ENCODE results near the gene EID1. TPM values are rescaled to one million over a fixed set of nuclear protein-coding genes. Genes with fewer than 3 reads are reported as not detected.

EID1 gene, protein sequence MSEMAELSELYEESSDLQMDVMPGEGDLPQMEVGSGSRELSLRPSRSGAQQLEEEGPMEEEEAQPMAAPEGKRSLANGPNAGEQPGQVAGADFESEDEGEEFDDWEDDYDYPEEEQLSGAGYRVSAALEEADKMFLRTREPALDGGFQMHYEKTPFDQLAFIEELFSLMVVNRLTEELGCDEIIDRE
- total RNA-seq (2022) (74.3 and 84.2 TPM in 2 replicates), Bru-seq, nascent RNA (percentile 91 among the genes with signal in this experiment), BruChase-seq, experiment 1, labeled RNA remaining after a 6-hour chase (percentile 99 among the genes with signal in this experiment), BruChase-seq, experiment 2, labeled RNA remaining after a 2-hour chase (percentile 99 among the genes with signal in this experiment)
- long read RNA-seq, transcript EID1-201 (1 exons, 2,298 nt), result major isoform, 321 of 322 reads
- long read RNA-seq, partial matches to known transcripts, result 0 of 322 reads
- long read RNA-seq, other reads (novel, unspliced or antisense), result 1 of 322 reads

DNA sequence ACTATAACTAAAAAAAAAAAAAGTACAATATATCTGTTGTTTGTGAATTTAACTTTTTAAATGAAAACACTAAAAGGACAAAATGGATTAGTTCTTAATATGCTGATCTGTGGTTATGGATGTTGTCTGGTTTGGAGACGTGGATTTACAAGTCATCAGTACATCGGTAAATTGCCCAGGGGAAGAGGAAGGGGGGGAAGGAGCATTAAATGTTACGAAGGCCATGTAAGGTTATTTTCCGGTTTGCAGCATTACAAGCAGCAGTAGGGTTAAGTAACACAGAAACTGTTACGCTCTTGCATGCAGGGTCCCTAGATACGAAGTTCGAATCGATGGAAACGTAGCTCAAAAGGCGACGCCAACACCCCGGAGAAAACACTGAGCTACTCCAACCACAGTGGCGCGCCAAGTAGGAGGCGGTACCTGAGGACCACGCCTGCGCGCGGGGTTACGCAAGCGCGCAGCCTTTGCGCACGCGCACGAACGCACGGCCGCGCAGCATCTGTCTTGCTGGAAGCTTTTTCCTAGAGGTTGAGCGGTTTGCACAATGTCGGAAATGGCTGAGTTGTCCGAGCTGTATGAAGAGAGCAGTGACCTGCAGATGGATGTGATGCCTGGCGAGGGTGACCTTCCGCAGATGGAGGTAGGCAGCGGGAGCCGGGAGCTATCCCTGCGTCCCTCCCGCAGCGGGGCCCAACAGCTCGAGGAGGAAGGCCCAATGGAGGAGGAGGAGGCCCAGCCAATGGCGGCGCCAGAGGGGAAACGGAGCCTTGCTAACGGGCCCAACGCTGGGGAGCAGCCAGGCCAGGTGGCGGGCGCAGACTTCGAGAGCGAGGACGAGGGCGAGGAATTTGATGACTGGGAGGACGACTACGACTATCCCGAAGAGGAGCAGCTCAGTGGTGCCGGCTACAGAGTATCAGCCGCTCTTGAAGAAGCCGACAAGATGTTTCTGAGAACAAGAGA is at the start of gene EID1:
TSS of gene EID1 (plus strand) at position 505 of the 966 bp plus-strand sequence. CDS start at position 548, 43 bp downstream.
- intact Hi-C loops (cut with micrococcal nuclease; ENCODE audit: unreplicated experiment), result no loop called here
- Mint-ChIP-seq H3K9me3 (ENCODE audit: low read depth, unreplicated experiment) (no peaks in the 10 kb centered on the region), H3K36me3 (ENCODE audit: insufficient read depth, unreplicated experiment) (peaks cover 15% of the 10 kb centered on the region), H3K4me1 (ENCODE audit: low read depth, unreplicated experiment) (peaks cover 24% of the 10 kb centered on the region), H3K4me3 (ENCODE audit: low read depth, unreplicated experiment) (peak within 1 kb of the TSS; percentile 97), H3K27me3 (ENCODE audit: unreplicated experiment) (no peaks in the 10 kb centered on the region), H3K27ac (ENCODE audit: unreplicated experiment) (peak within 1 kb of the TSS; percentile 89)
- DNase-seq, result peak; percentile 89
- TF ChIP-seq, protein P1, sequence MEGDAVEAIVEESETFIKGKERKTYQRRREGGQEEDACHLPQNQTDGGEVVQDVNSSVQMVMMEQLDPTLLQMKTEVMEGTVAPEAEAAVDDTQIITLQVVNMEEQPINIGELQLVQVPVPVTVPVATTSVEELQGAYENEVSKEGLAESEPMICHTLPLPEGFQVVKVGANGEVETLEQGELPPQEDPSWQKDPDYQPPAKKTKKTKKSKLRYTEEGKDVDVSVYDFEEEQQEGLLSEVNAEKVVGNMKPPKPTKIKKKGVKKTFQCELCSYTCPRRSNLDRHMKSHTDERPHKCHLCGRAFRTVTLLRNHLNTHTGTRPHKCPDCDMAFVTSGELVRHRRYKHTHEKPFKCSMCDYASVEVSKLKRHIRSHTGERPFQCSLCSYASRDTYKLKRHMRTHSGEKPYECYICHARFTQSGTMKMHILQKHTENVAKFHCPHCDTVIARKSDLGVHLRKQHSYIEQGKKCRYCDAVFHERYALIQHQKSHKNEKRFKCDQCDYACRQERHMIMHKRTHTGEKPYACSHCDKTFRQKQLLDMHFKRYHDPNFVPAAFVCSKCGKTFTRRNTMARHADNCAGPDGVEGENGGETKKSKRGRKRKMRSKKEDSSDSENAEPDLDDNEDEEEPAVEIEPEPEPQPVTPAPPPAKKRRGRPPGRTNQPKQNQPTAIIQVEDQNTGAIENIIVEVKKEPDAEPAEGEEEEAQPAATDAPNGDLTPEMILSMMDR (IDR thresholded peaks at IDR 0.05; ENCODE audit: unreplicated experiment), result no peak
- BruUV-seq (replicated peaks), result TSS peak; percentile 92
- CTCF ChIA-PET, result interaction anchor here (0.6 to 1.8 kb wide), 10 partner anchors 16 to 934 kb away, joined by 3 to 8 read pairs (median 4); no protein-coding TSS in a partner anchor

- Mint-ChIP-seq H3K4me3 (ENCODE audit: low read depth, unreplicated experiment) (no peak overlapping the region), H3K4me1 (ENCODE audit: low read depth, unreplicated experiment) (no peaks in the 10 kb centered on the region), H3K36me3 (ENCODE audit: insufficient read depth, unreplicated experiment) (no peaks in the 10 kb centered on the region), H3K27ac (ENCODE audit: unreplicated experiment) (no peak overlapping the region), H3K27me3 (ENCODE audit: unreplicated experiment) (peaks cover 7% of the 10 kb centered on the region), H3K9me3 (ENCODE audit: low read depth, unreplicated experiment) (no peaks in the 10 kb centered on the region)
- no TSS peak for BruUV-seq (replicated peaks)
- TF ChIP-seq, protein P1 (IDR thresholded peaks at IDR 0.05; ENCODE audit: unreplicated experiment), result no peak
- no peak for DNase-seq
- CTCF ChIA-PET, result no interaction called here
- intact Hi-C loops (cut with micrococcal nuclease; ENCODE audit: unreplicated experiment), result no loop called here
Observed at GRCh38 chr15:48828471-48828870, 49.5 kb upstream of the EID1 start.

- Mint-ChIP-seq H3K4me3 (ENCODE audit: low read depth, unreplicated experiment) (no peak overlapping the region), H3K27ac (ENCODE audit: unreplicated experiment) (no peak overlapping the region), H3K4me1 (ENCODE audit: low read depth, unreplicated experiment) (no peaks in the 10 kb centered on the region), H3K36me3 (ENCODE audit: insufficient read depth, unreplicated experiment) (no peaks in the 10 kb centered on the region), H3K9me3 (ENCODE audit: low read depth, unreplicated experiment) (no peaks in the 10 kb centered on the region), H3K27me3 (ENCODE audit: unreplicated experiment) (peaks cover 11% of the 10 kb centered on the region)
- CTCF ChIA-PET, result no interaction called here
- intact Hi-C loops (cut with micrococcal nuclease; ENCODE audit: unreplicated experiment), result no loop called here
- TF ChIP-seq, protein P1 (IDR thresholded peaks at IDR 0.05; ENCODE audit: unreplicated experiment), result no peak
- DNase-seq, result no peak
- no TSS peak for BruUV-seq (replicated peaks)
Observed at GRCh38 chr15:48828906-48829305, 49.0 kb upstream of the EID1 start.

- BruUV-seq (replicated peaks), result no TSS peak
- DNase-seq, result no peak
Observed at GRCh38 chr15:48832648-48833047, 45.3 kb upstream of the EID1 start.

More at GRCh38 chr15:48832648-48833047, 45.3 kb upstream of the EID1 start:
- TF ChIP-seq, protein P1 (IDR thresholded peaks at IDR 0.05; ENCODE audit: unreplicated experiment), result no peak
- Mint-ChIP-seq H3K4me1 (ENCODE audit: low read depth, unreplicated experiment) (no peaks in the 10 kb centered on the region), H3K36me3 (ENCODE audit: insufficient read depth, unreplicated experiment) (no peaks in the 10 kb centered on the region), H3K9me3 (ENCODE audit: low read depth, unreplicated experiment) (no peaks in the 10 kb centered on the region), H3K4me3 (ENCODE audit: low read depth, unreplicated experiment) (no peak overlapping the region), H3K27ac (ENCODE audit: unreplicated experiment) (no peak overlapping the region), H3K27me3 (ENCODE audit: unreplicated experiment) (peaks cover 11% of the 10 kb centered on the region)
- CTCF ChIA-PET, result no interaction called here
- intact Hi-C loops (cut with micrococcal nuclease; ENCODE audit: unreplicated experiment), result no loop called here
